ENCODE data around the gene SERPIND1. TPM values are rescaled to one million over a fixed set of nuclear protein-coding genes. Genes with fewer than 3 reads are reported as not detected.

The SERPIND1 gene
- total RNA-seq, 1 experiment from 2014 or later = 0.19 TPM

GRCh38 chr22:20798974-20799373 is 25.1 kb downstream of the SERPIND1 start:
- Histone ChIP-seq H3K4me1 (ENCODE audit: insufficient read depth, low read length, poor library complexity, severe bottlenecking) (no peaks in the 10 kb centered on the region), H3K9me3 (ENCODE audit: low read depth, low read length, poor library complexity, severe bottlenecking) (no peaks in the 10 kb centered on the region), H3K36me3 (ENCODE audit: insufficient read depth, low read length, poor library complexity, severe bottlenecking) (peaks cover 20% of the 10 kb centered on the region), H3K27ac (ENCODE audit: low read depth, low read length, poor library complexity, severe bottlenecking) (no peak overlapping the region), H3K27me3 (replicated peaks; ENCODE audit: insufficient read depth, low read depth, low read length, poor library complexity) (no peaks in the 10 kb centered on the region), H3K4me3 (ENCODE audit: low read depth, low read length, poor library complexity, severe bottlenecking) (no peak overlapping the region)
- CTCF ChIA-PET = no interaction called here
- no peak for TF ChIP-seq EZH2 (IDR thresholded peaks at IDR 0.05; ENCODE audit: borderline replicate concordance, low read depth, low read length, poor library complexity, severe bottlenecking)
- no peak for TF ChIP-seq CTCF (conservative IDR thresholded peaks at IDR 0.05; ENCODE audit: low read depth, low read length)
- DNase-seq (ENCODE audit: low spot score) = no peak
- no TSS peak for BruUV-seq (replicated peaks)
- intact Hi-C loops (cut with micrococcal nuclease; ENCODE audit: unreplicated experiment) = no loop called here
- POLR2A ChIA-PET (ENCODE audit: low non-redundant PET) = no interaction called here

- Histone ChIP-seq H3K9me3 (ENCODE audit: low read depth, low read length, poor library complexity, severe bottlenecking) (no peaks in the 10 kb centered on the region), H3K4me3 (ENCODE audit: low read depth, low read length, poor library complexity, severe bottlenecking) (no peak overlapping the region), H3K27ac (ENCODE audit: low read depth, low read length, poor library complexity, severe bottlenecking) (no peak overlapping the region), H3K4me1 (ENCODE audit: insufficient read depth, low read length, poor library complexity, severe bottlenecking) (no peaks in the 10 kb centered on the region), H3K27me3 (replicated peaks; ENCODE audit: insufficient read depth, low read depth, low read length, poor library complexity) (no peaks in the 10 kb centered on the region), H3K36me3 (ENCODE audit: insufficient read depth, low read length, poor library complexity, severe bottlenecking) (peaks cover 23% of the 10 kb centered on the region)
- DNase-seq (ENCODE audit: low spot score) = no peak
- ChIA-PET POLR2A (ENCODE audit: low non-redundant PET) (no interaction called here), CTCF (no interaction called here)
- TF ChIP-seq CTCF (conservative IDR thresholded peaks at IDR 0.05; ENCODE audit: low read depth, low read length) (no peak), EZH2 (IDR thresholded peaks at IDR 0.05; ENCODE audit: borderline replicate concordance, low read depth, low read length, poor library complexity, severe bottlenecking) (no peak)
- intact Hi-C loops (cut with micrococcal nuclease; ENCODE audit: unreplicated experiment) = no loop called here
- no TSS peak for BruUV-seq (replicated peaks)
Measured at GRCh38 chr22:20799449-20799848, 25.5 kb downstream of the SERPIND1 start.

- Histone ChIP-seq H3K4me1 (ENCODE audit: insufficient read depth, low read length, poor library complexity, severe bottlenecking) (no peaks in the 10 kb centered on the region), H3K36me3 (ENCODE audit: insufficient read depth, low read length, poor library complexity, severe bottlenecking) (peaks cover 31% of the 10 kb centered on the region), H3K27ac (ENCODE audit: low read depth, low read length, poor library complexity, severe bottlenecking) (no peak overlapping the region), H3K27me3 (replicated peaks; ENCODE audit: insufficient read depth, low read depth, low read length, poor library complexity) (no peaks in the 10 kb centered on the region), H3K4me3 (ENCODE audit: low read depth, low read length, poor library complexity, severe bottlenecking) (no peak overlapping the region), H3K9me3 (ENCODE audit: low read depth, low read length, poor library complexity, severe bottlenecking) (no peaks in the 10 kb centered on the region)
- intact Hi-C loops (cut with micrococcal nuclease; ENCODE audit: unreplicated experiment) = loop anchor here (10.0 kb wide), 1 partner anchor 142 kb away; no protein-coding TSS in a partner anchor
- no TSS peak for BruUV-seq (replicated peaks)
- TF ChIP-seq CTCF (conservative IDR thresholded peaks at IDR 0.05; ENCODE audit: low read depth, low read length) = no peak
- no peak for TF ChIP-seq EZH2 (IDR thresholded peaks at IDR 0.05; ENCODE audit: borderline replicate concordance, low read depth, low read length, poor library complexity, severe bottlenecking)
- ChIA-PET CTCF (no interaction called here), POLR2A (ENCODE audit: low non-redundant PET) (no interaction called here)
- DNase-seq (ENCODE audit: low spot score) = no peak
Measured at GRCh38 chr22:20802452-20802851, 28.5 kb downstream of the SERPIND1 start.
